Activated CD4-positive, alpha-beta T cell treated with anti-CD3 and anti-CD28 coated beads, Interleukin-2, amount 50 U/mL, for 16 hours (primary cell): ENCODE results near the gene CELSR1.
"Not testable (repeated sequence)": the region's sequence is repeated elsewhere in the genome, so short reads cannot be mapped to it uniquely, and the experiment has no call there.

Experiments used
- DNase-seq: peaks from one replicate; pipeline ENCODE4 v3.0.0-alpha.2; 2020

CELSR1 gene

GRCh38 chr22:46473896-46474557, 63.4 kb downstream of the CELSR1 start:
- no peak for DNase-seq

GRCh38 chr22:46473021-46473779, 64.2 kb downstream of the CELSR1 start:
- DNase-seq: no peak

GRCh38 chr22:46472722-46473016, 64.8 kb downstream of the CELSR1 start:
- DNase-seq: no peak

- no peak for DNase-seq
These were observed 65.3 kb downstream of the CELSR1 start for GRCh38 chr22:46471901-46472721.

- not testable (repeated sequence) for DNase-seq
These were observed 66.1 kb downstream of the CELSR1 start for GRCh38 chr22:46471330-46471729.

GRCh38 chr22:46469711-46470110, 67.7 kb downstream of the CELSR1 start:
- DNase-seq: no peak

GRCh38 chr22:46467006-46467405, 70.4 kb downstream of the CELSR1 start:
- DNase-seq: no peak

GRCh38 chr22:46466255-46466676, 71.2 kb downstream of the CELSR1 start:
- DNase-seq: no peak

GRCh38 chr22:46465793-46466192, 71.6 kb downstream of the CELSR1 start:
- no peak for DNase-seq

- no peak for DNase-seq
These were observed 72.1 kb downstream of the CELSR1 start for GRCh38 chr22:46465345-46465720.

GRCh38 chr22:46464701-46465344, 72.6 kb downstream of the CELSR1 start:
- DNase-seq: no peak

GRCh38 chr22:46464296-46464695, 73.1 kb downstream of the CELSR1 start:
- no peak for DNase-seq

- no peak for DNase-seq
These were observed 73.8 kb downstream of the CELSR1 start for GRCh38 chr22:46463435-46464227.

- no peak for DNase-seq
These were observed 74.6 kb downstream of the CELSR1 start for GRCh38 chr22:46462726-46463371.

GRCh38 chr22:46461566-46462180, 75.7 kb downstream of the CELSR1 start:
- no peak for DNase-seq

- DNase-seq: no peak
These were observed 76.6 kb downstream of the CELSR1 start for GRCh38 chr22:46460857-46461256.

- DNase-seq: no peak
These were observed 77.9 kb downstream of the CELSR1 start for GRCh38 chr22:46459347-46460065.

GRCh38 chr22:46458525-46458924, 78.9 kb downstream of the CELSR1 start:
- DNase-seq: no peak

- no peak for DNase-seq
These were observed 79.6 kb downstream of the CELSR1 start for GRCh38 chr22:46457502-46458488.

- no peak for DNase-seq
These were observed 80.6 kb downstream of the CELSR1 start for GRCh38 chr22:46456818-46457163.
